NCI-H2081 treated with DMSO at 0.1 percent for 48 hours (cell line): ENCODE results near the gene PGAM4.
"Not testable (repeated sequence)": the region's sequence is repeated elsewhere in the genome, so short reads cannot be mapped to it uniquely, and the experiment has no call there.

Experiments
- DNase-seq: peaks from one replicate; lab custom pipeline; 2025; lab: John Stamatoyannopoulos, UW

Gene PGAM4

DNA sequence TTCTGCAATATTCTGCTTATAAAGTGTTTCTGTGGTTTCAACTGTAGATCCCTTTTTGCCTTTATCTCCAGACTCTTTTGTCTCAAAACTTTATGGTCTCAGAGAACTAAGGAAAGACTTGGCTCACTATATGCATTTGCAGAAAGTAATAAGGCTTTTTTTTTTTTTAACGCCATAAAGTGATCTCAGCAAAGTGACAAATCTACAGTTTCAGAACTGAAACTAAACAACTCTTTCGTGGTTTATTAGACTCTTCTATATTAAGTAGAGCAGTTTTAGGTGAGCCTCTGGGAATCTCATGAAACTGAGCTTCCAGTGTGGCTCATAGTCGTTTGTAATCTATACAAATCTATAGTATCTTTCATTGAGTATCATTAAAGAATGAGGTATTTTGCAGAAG is 43.7 kb downstream of the PGAM4 start:
- DNase-seq: no peak

DNA sequence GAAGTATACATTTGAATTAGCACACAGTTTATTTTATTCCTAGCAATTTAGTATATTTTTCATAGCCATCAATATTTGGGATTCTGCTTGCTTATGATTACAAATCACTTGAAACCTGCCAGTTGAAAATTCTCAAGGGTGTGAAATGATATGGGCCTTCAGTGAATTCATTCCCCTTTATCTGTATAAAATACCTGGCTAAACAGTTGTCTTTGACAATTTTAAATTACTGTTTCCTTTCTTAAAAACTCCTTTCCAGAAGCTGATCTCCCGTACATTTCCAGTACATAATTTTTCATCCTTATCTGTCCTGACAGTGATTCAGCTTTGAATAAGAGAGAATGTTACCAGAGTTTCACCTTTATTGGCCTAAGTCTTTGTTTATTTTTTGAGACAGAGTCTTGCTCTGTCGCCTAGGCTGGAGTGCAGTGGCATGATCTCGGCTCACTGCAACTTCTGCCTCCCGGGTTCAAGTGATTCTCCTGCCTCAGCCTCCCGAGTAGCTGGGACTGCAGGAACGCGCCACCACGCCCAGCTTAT is 45.0 kb downstream of the PGAM4 start:
- DNase-seq: no peak

DNA sequence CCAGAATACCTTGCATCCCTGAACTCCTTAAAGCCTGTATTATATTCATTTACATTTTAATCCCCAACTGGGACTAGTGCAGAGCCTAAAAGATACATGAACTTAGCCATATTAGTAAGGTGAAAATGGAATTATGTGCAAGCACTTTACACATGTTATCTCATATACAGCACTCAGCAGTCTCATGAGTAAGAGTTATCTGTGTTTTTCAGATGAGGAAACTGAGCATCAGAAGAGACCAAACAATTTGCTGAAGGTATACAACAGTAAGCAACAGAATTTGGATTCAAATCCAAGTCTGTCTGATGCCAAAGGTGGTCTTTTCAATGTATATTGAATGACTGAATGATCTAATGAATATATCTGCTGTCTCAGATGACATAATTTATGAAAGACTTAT is 46.7 kb downstream of the PGAM4 start:
- no peak for DNase-seq

DNA sequence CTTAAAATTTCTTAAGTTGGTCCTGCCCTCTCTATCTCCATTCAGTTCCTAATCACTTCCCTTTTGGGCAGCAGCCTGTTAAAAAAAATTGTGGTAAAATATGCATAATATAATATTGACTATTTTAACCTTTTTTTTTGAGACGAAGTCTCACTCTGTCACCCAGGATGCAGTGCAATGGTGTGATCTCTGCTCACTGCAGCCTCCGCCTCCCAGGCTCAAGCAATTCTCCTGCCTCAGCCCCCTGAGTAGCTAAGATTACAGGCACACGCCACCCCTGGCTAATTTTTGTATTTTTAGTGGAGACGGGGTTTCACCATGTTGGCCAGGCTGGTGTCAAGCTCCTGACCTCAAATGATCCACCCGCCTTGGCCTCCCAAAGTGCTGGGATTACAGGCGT is 50.1 kb downstream of the PGAM4 start:
- not testable (repeated sequence) for DNase-seq

DNA sequence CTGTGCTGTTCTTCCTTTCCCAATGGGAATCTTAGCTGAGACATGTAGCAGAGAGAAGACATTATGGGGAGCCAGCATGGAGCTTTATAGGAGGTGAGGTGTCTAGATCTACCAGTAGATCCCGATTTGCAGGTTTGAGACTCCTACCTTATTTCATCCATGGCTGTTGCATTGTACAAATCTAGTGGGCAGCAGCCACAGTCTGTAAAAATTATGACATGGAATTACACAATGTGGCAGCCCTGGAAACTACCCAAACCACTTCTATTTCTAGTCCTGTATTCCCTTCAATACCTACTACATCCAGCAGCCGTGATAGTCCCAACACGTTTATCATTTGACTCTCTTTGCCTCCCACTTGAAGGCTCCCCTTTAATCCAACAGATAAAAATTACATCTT is 50.9 kb downstream of the PGAM4 start:
- no peak for DNase-seq
